OCI-LY3 (cell line): ENCODE measurements around the gene SDK1.

Source experiments
- EZH2phosphoT487 ChIP-seq: fragments of 200-600 bp; shearing (Covaris generic); IDR thresholded peaks from 2 replicates; pipeline ENCODE4 v1.6.1; 2018; ENCODE audit warnings: antibody characterized with exemption, mixed run types, low read depth
- TF ChIP-seq, protein P1 (sequence below): fragments of 200-600, 300-600 bp; sonication (generic); IDR thresholded peaks from 2 replicates; pipeline ENCODE4 v1.5.1; 2014; ENCODE audit warnings: antibody characterized with exemption, low read length, low read depth

DNA sequence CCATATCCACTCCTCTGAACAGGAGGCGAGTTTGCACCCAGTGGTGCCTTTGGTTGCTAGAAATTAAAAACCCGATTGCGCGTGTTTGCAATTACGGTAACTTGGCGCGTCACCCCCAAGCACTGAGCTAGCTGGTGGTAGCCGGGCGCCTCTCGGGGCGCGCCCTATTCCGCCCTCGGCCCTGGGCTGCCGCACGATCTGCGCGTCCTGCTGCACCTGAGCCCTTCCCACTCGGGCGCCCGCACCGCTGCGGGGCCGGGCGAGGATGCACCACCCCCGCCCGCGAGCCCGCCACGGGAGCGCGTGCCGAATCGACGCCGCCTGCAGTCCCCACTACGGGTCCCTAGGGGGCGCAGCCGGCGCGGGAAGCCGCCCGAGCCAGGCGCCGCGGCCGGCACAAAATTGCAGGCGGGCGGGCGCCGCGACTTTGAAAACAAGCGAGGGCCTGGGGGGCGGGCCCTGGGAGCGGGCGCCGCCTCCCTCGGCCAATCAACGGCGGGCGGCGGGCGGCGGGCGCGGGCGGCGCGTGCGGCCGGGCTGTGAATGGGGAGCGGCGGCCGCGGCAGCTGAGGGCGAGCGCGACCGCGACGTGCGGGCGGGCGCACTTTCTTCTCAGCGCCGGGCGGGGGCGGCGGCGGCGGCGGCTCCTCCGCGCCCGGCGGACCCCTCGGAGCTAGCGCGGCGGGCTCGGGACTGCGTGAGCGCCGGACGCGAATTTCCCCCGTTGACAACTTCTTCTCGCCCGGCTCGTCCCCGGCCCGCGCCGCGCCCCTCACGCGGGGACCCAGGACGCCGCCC, at the start of gene SDK1:
- TF ChIP-seq, protein P1, sequence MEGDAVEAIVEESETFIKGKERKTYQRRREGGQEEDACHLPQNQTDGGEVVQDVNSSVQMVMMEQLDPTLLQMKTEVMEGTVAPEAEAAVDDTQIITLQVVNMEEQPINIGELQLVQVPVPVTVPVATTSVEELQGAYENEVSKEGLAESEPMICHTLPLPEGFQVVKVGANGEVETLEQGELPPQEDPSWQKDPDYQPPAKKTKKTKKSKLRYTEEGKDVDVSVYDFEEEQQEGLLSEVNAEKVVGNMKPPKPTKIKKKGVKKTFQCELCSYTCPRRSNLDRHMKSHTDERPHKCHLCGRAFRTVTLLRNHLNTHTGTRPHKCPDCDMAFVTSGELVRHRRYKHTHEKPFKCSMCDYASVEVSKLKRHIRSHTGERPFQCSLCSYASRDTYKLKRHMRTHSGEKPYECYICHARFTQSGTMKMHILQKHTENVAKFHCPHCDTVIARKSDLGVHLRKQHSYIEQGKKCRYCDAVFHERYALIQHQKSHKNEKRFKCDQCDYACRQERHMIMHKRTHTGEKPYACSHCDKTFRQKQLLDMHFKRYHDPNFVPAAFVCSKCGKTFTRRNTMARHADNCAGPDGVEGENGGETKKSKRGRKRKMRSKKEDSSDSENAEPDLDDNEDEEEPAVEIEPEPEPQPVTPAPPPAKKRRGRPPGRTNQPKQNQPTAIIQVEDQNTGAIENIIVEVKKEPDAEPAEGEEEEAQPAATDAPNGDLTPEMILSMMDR = no peak
- no peak for TF ChIP-seq EZH2phosphoT487
